Inferior parietal cortex (tissue), 1 donor: ENCODE results near the gene ECHDC3.

Experiments
- DNase-seq: peaks from one replicate; pipeline ENCODE4 v3.0.0-alpha.2; 2016; ENCODE audit errors: extremely low spot score

The ECHDC3 gene

GRCh38 chr10:11810973-11811372 is 68.8 kb downstream of the ECHDC3 start:
- no peak for DNase-seq

- no peak for DNase-seq
These were observed 71.0 kb downstream of the ECHDC3 start for GRCh38 chr10:11813177-11813576.
